Islet precursor cell (in vitro differentiated cells): ENCODE results near the gene TEDC2.
"Not testable (repeated sequence)": the region's sequence is repeated elsewhere in the genome, so short reads cannot be mapped to it uniquely, and the experiment has no call there.

Experiments used
- DNase-seq: peaks from one replicate; pipeline ENCODE4 v3.0.0-alpha.2; 2018

Gene TEDC2

DNA sequence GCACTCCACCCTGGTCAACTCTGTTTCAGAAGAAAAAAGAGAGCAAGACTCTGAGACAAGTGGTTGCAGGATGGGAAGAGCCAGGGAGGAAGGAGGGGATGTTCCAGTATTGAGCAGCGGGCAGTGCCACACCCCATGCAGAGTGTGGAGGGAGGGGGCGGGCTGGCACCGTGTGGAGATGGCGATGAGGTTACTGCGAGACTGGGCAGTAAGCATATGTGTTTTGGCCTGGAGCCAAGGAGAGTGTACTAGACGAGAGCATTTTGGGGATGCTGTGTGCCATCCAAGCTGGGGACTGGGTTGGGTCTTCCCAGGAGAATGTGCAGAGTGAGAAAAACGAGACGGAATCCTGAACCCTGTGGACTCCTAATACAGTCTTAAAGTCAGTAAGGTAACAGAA is 18.4 kb downstream of the TEDC2 start:
- DNase-seq = no peak

DNA sequence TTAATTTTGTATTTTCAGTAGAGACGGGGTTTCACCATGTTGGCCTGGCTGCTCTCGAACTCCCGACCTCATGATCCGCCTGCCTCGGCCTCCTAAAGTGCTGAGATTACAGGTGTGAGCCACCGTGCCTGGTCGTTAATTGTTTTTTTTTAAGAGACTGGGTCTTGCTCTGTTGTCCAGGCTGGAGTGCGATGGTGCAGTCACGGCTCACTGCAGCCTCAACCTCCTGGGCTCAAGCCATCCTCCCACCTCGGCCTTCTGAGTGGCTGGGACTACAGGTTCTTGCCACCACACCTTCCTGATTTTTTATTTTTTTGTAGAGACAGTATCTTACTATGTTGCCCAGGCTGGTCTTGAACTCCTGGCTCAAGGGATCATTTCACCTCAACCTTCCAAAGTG is 20.1 kb downstream of the TEDC2 start:
- not testable (repeated sequence) for DNase-seq

DNA sequence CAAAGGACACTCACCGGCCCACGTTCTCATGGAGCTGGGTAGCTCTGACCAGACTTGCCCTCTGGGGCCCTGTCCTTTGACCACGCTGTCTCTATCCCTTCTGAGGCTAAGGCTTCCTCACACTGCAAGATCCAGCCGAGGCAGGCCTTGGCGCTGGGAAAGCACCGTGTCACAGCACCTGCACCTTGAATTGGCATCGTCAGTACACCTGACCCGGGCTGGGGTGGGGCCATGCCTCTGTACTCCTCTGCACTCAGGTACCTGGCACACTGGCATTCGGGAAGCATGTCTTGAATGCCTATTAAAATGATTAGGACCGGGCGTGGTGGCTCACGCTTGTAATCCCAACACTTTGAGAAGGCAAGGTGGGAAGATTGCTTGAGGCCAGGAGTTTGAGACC is 21.0 kb downstream of the TEDC2 start:
- DNase-seq = no peak

- no peak for DNase-seq
These were observed 21.8 kb downstream of the TEDC2 start for GRCh38 chr16:2481676-2482075.

DNA sequence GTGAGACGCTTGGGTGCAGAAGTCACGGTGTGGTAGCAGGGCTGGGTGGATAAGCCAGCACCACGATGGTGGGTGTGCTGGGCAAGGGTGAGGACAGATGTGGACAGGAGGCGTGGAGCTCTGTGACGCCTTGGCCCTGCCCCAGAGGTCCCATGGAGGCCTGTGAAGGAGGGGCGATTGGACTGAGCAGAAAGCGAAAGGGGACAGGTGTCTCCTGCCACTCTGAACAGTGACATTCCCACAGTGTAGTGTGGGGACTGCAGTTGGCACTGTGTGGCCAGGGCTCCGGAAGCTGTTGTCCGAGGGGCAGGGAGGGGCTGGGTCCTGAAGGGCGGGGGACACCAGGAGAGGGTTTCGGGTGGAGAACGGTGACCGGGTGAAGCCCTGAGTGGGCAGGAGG is 22.3 kb downstream of the TEDC2 start:
- DNase-seq = no peak

DNA sequence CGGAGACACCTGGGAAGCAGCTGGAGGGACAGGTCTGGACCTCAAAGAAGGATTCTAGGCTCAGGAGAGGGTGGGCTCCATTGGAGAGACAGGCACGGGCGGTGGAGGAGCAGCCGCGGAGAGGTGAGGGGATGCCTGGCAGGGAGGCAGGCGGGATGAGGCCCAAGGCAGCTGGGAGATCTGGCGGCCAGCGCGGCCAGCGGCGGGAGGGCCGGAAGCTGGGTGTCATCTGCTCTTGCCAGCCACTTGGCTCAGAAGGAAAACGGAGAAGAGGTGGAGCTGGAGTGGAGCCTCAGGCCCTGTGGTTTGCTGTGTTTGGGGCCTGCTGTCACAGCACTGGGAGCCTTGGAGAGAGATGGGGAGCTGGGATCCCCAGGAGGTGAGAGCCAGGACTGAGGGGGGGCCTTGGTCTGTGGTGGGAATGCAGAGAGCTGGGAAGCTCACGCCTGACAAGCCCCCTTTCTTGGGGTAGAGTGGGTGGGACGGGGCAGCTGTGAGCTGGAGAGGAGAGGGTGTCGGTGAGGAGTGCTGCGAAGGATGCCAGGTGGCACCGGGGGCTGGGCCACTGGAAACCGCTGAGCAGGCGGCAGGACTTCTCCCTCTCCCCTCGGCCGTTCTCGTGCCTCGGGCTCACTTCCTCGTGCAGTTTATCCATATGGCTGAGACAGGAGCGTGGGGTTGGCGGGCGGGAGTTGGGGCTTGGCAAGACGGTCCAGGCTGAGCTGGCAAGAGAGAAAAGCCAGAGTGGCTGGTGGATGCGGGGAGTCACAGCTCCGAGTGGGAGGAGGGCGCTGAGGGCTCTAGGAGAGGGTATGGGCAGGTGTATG is 23.0 kb downstream of the TEDC2 start:
- no peak for DNase-seq

DNA sequence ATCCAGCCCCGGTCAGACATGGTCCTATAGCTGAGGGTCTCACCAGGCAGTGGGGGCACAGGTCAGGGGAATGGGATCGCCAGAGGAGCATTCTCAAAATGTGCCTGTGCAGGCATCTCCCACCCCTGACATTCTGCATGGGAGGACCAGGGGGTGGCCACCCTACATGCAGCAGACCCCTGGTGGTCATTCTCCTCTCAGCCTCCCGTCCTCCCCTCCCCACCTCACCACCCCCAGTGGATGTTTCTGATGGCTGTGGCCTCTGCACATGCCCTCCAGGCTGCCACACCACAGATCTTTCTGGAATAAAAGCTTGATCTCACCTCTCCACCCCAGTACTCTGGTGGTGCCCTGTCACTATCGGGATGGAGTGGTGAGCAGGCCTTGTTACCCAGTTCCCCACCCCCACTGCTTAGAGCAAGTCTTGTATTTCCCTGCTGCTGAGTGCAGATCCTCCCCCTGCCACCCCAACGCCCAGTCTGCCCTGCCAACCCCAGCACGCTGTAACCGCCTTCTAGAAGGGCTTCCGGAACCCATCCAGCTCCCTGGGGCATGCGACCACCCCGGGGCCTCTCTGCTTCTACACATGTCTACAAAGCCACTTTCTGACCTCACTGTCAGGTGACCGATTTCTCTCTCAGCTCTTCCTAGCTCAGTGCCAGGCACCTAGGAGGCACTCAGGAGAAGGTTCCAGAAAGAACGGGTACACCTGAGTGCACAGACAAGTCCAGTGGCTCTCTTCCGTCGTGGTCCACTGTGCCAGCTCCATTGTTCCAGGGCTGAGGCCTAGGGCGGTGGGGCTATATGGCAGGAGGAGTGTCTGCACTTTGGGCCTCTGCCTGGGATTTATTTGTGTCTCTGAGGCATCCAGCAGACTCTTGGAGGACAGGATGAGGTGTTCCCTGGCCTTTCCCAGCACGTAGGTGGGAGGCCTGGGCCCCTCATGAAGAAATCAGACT is 24.3 kb downstream of the TEDC2 start:
- no peak for DNase-seq

- DNase-seq = no peak
These were observed 25.1 kb downstream of the TEDC2 start for GRCh38 chr16:2484898-2485508.

GRCh38 chr16:2485811-2486507 is 26.1 kb downstream of the TEDC2 start:
- DNase-seq = no peak

GRCh38 chr16:2486645-2487516 is 27.0 kb downstream of the TEDC2 start:
- DNase-seq = no peak

DNA sequence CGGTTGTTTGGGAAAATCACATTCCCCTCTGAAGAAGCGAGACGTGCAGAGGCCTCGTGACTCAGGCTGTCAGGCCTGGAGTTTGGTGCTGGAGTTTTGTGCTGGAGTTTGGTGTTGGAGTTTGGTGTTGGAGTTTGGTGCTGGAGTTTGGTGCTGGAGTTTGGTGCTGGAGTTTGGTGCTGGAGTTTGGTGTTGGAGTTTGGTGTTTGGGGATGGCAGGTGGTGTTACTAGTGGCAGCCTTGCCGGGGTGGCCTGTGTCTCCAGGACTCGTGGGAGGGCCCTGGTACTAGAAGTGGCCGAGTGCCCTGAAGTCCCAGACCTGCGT is 27.6 kb downstream of the TEDC2 start:
- DNase-seq = no peak

DNA sequence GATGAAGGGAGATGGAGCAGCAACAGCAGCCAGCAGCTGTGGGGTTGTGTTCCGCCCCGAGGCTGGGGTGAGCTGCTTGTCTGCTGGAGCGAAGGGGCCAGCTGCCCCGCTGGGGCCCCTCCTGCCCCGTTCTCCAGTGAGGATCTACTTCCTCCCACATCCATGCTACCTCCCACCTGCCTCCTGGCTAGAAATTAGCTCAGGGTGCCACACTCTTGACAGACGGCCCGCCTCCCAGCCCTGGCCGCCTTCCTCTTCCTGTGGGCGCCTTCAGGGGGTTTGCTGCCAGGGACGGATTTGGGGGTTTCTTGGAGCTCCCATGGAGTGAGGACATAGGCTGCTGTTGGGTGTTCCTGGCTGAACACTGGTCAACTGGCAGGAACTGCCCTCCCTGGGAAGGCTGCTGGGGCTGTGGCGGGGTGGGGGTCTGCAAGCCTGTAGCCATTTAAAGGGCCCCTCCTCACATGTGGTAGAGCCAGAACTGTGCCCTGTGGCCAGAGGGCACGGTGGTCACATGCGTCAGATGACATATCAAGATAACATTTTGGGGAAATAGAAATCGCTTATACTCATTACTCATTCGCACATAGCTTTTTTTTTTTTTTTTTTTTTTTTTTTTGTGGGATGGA is 28.1 kb downstream of the TEDC2 start:
- DNase-seq = no peak

GRCh38 chr16:2489581-2489980 is 29.7 kb downstream of the TEDC2 start:
- DNase-seq = no peak

- no peak for DNase-seq
These were observed 30.5 kb downstream of the TEDC2 start for GRCh38 chr16:2490190-2491105.

- no peak for DNase-seq
These were observed 32.4 kb downstream of the TEDC2 start for GRCh38 chr16:2492292-2492691.

DNA sequence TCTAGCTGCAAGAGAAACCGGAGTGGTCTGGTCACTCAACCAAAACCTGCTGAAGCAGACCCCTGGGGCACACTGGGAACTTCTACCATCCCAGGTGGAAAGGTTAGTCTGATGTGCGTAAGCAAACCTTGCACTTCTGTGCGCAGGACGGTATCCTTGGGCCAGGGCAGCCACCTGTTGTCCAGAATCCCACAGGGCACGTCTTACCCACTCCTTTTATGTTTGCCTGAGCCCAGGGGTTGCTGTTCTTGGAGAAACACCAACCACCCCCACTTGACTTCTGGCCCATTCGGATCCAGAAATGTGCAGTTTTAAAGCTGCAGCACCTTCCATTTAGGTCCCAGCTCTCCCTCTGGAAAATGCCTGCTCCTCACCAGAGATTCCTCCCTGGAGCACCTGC is 33.7 kb downstream of the TEDC2 start:
- DNase-seq = no peak

GRCh38 chr16:2494616-2495015 is 34.7 kb downstream of the TEDC2 start:
- DNase-seq = no peak

DNA sequence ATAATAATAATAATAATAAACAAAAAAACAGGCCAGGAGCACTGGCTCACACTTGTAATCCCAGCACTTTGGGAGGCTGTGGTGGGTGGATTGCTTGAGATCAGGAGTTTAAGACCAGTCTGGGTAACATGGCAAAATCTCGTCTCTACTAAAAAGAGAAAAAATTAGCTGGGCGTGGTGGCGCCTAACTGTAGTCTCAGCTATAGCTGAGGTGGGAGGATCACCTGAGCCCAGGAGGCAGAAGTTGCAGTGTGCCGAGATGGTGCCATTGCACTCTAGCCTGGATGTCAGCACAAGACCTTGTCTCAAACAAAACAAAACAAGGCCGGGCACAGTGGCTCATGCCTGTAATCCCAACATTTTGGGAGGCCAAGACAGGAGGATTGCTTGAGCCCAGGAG is 35.1 kb downstream of the TEDC2 start:
- DNase-seq = no peak

DNA sequence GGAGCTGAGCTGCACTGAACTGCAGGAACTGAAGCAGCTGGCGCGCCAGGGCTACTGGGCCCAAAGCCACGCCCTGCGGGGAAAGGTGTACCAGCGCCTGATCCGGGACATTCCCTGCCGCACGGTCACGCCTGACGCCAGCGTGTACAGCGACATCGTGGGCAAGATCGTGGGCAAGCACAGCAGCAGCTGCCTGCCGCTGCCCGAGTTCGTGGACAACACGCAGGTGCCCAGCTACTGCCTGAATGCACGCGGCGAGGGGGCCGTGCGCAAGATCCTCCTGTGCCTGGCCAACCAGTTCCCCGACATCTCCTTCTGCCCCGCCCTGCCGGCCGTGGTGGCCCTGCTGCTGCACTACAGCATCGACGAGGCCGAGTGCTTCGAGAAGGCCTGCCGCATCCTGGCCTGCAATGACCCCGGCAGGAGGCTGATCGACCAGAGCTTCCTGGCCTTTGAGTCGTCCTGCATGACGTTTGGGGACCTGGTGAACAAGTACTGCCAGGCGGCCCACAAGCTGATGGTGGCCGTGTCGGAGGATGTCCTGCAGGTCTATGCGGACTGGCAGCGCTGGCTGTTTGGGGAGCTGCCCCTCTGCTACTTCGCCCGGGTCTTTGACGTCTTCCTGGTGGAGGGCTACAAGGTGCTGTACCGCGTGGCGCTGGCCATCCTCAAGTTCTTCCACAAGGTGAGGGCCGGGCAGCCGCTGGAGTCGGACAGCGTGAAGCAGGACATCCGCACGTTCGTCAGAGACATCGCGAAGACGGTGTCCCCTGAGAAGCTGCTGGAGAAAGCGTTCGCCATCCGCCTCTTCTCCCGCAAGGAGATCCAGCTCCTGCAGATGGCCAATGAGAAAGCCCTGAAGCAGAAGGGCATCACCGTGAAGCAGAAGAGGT is 36.6 kb downstream of the TEDC2 start:
- no peak for DNase-seq
